Mammary epithelial cell (primary cell): Measurements from ENCODE around the gene SCO2.

Experiments
- CTCF ChIP-seq, 2 donors: IDR thresholded peaks in 1 of 2; conservative IDR thresholded peaks in 1 of 2; 2 replicates each; pipeline ENCODE4 v1.5.1; 2011 to 2012; ENCODE audit warnings: inconsistent platforms in 2 of 2, low read length in 2 of 2, mild to moderate bottlenecking in 2 of 2, control low read depth in 1 of 2, low read depth in 1 of 2; ENCODE audit not compliant: insufficient read depth in 1 of 2; ENCODE audit errors: extremely low read depth in 1 of 2
- EZH2 ChIP-seq: IDR thresholded peaks from 2 replicates; pipeline ENCODE4 v1.6.1; 2012; ENCODE audit warnings: low read length, inconsistent platforms, borderline replicate concordance

- TF ChIP-seq CTCF (conservative IDR thresholded peaks at IDR 0.05 in 1 of 2, IDR thresholded peaks at IDR 0.05 in 1 of 2; ENCODE audit: extremely low read depth in 1 of 2, insufficient read depth in 1 of 2, low read depth in 1 of 2, low read length in 2 of 2) (peak; percentile 18 to 60), EZH2 (no peak)
Observed at GRCh38 chr22:50525104-50525857, at the start of gene SCO2.
